Measurements from ENCODE around the gene FAM107B.
"Not testable (repeated sequence)": the region's sequence is repeated elsewhere in the genome, so short reads cannot be mapped to it uniquely, and the experiment has no call there.

Gene FAM107B

DNA sequence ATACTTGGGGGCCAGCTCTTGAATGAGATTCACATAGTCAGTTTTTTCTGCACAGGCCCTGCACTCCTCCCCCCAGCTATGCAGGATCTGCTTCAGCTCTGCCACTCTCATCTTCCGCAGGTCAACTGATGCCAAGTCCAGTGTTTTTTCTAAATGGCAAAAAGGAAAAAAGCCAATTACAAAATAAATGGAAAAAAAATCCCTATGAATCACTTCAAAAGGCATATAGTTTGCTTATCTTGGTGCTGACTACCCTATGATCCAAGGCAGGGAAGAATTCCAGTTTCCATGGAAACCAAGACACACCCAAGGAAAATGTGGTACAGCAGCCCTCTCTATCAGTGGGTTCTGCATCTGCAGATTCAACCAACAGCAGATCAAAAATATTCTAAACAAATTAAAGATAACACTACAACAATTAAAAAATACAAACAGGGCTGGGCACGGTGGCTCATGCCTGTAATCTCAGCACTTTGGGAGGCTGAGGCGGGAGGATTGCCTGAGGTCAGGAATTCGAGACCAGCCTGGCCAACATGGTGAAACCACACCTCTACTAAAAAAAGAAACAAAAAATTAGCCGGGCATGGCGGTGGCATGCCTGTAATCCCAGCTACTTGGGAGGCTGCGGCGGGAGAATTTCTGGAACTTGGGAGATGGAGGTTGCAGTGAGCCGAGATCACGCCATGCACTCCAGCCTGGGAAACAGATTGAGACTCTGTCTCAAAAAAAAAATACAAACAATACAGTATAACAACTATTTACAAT, 45.5 kb upstream of the FAM107B start:
- H3K9me3 Mint-ChIP-seq, result no peaks in the 10 kb centered on the region
- no peaks in the 10 kb centered on the region for H3K27me3 Mint-ChIP-seq (ENCODE audit: low read depth, poor library complexity)
- TF ChIP-seq, protein P1, sequence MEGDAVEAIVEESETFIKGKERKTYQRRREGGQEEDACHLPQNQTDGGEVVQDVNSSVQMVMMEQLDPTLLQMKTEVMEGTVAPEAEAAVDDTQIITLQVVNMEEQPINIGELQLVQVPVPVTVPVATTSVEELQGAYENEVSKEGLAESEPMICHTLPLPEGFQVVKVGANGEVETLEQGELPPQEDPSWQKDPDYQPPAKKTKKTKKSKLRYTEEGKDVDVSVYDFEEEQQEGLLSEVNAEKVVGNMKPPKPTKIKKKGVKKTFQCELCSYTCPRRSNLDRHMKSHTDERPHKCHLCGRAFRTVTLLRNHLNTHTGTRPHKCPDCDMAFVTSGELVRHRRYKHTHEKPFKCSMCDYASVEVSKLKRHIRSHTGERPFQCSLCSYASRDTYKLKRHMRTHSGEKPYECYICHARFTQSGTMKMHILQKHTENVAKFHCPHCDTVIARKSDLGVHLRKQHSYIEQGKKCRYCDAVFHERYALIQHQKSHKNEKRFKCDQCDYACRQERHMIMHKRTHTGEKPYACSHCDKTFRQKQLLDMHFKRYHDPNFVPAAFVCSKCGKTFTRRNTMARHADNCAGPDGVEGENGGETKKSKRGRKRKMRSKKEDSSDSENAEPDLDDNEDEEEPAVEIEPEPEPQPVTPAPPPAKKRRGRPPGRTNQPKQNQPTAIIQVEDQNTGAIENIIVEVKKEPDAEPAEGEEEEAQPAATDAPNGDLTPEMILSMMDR (IDR thresholded peaks at IDR 0.05), result no peak
- H3K36me3 Mint-ChIP-seq (ENCODE audit: low read depth), result no peaks in the 10 kb centered on the region
- H3K27ac Mint-ChIP-seq, result no peak overlapping the region
- no peak overlapping the region for H3K4me3 Mint-ChIP-seq
- DNase-seq, result no peak
- peaks cover 11% of the 10 kb centered on the region for H3K4me1 Mint-ChIP-seq

GRCh38 chr10:14816717-14817116, 42.0 kb upstream of the FAM107B start:
- not testable (repeated sequence) for H3K36me3 Mint-ChIP-seq (ENCODE audit: low read depth); H3K27me3 Mint-ChIP-seq (ENCODE audit: low read depth, poor library complexity); H3K4me3 Mint-ChIP-seq; H3K4me1 Mint-ChIP-seq; H3K9me3 Mint-ChIP-seq; H3K27ac Mint-ChIP-seq; DNase-seq

- DNase-seq, result no peak
Observed at GRCh38 chr10:14815681-14816080, 41.0 kb upstream of the FAM107B start.

DNA sequence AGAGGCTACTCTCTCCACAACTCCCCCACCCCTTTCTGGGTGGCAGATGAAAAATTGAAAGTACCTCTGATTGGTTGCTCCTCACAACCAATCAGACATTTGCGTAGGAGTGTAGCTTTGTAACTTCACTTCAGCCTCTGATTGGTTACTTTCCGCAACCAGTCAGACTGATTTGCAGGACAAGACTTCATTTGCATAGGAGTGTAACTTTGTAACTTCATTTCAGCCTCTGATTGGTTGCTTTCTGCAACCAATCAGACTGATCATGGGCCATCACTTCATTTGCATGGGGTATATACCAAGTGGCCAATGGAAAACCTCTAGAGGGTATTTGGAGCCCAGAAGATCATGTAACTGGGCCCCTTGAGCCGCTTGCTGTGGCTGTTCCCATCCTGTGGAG, 37.6 kb upstream of the FAM107B start:
- no peaks in the 10 kb centered on the region for H3K9me3 Mint-ChIP-seq
- no peaks in the 10 kb centered on the region for H3K27me3 Mint-ChIP-seq (ENCODE audit: low read depth, poor library complexity)
- H3K4me1 Mint-ChIP-seq, result no peaks in the 10 kb centered on the region
- H3K36me3 Mint-ChIP-seq (ENCODE audit: low read depth), result no peaks in the 10 kb centered on the region
- H3K27ac Mint-ChIP-seq, result no peak overlapping the region
- DNase-seq, result no peak
- TF ChIP-seq, protein P1 (IDR thresholded peaks at IDR 0.05), result no peak
- H3K4me3 Mint-ChIP-seq, result no peak overlapping the region

More at GRCh38 chr10:14815681-14816080, 41.0 kb upstream of the FAM107B start:
- H3K27me3 Mint-ChIP-seq (ENCODE audit: low read depth, poor library complexity), result no peaks in the 10 kb centered on the region
- no peaks in the 10 kb centered on the region for H3K36me3 Mint-ChIP-seq (ENCODE audit: low read depth)
- TF ChIP-seq, protein P1 (IDR thresholded peaks at IDR 0.05), result no peak
- no peaks in the 10 kb centered on the region for H3K9me3 Mint-ChIP-seq
- no peak overlapping the region for H3K4me3 Mint-ChIP-seq
- peaks cover under 1% of the 10 kb centered on the region for H3K4me1 Mint-ChIP-seq
- no peak overlapping the region for H3K27ac Mint-ChIP-seq

DNA sequence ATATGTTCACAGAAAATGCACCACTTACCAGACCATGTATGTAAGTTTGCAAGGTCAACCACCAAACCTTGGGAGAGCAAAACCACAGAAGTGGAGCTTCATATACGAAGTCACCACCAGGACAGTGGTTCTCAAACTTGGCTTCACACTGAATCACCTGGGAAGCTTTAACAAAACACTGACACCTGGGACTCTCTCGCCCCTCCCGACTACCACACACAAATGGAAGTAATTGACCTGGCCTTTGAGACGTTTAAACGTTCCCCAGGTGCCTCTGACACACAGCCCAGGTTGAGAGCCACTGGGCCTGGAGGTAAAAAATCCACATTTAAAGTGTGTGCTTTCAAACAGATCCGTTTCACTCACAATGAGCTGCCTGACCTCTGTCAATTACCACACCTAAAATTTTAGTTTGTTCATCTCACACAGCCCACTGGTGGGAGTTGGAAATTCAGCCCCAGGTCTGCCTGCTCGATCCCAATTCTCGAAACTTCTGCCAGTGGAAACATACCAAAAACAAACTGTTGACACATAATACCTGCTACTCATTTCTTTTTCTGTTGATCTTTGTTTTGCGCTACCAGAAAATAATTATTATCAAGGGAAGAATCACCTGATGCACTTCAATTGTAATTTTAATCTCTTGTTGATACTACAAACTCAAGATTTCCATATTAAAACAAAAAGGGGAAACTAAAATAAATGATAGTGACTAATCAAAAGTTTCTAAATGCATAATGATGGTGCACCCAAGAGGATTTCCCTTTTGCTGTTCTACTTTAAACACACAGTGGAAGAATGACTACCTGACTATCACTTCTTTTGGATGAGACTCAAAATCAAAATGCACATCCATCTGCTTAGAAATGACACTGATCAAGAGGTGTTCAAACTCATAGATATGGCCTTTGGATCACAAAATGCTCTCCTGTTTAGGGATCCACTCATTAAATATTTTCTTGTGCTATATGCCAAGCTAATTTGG, 36.6 kb upstream of the FAM107B start:
- H3K27ac Mint-ChIP-seq, result no peak overlapping the region

GRCh38 chr10:14806318-14806717, 31.6 kb upstream of the FAM107B start:
- DNase-seq, result no peak
- Mint-ChIP-seq H3K4me3 (no peak overlapping the region), H3K27ac (no peak overlapping the region), H3K36me3 (ENCODE audit: low read depth) (no peaks in the 10 kb centered on the region), H3K27me3 (ENCODE audit: low read depth, poor library complexity) (no peaks in the 10 kb centered on the region), H3K9me3 (peaks cover 6% of the 10 kb centered on the region), H3K4me1 (peaks cover 6% of the 10 kb centered on the region)
- TF ChIP-seq, protein P1 (IDR thresholded peaks at IDR 0.05), result no peak

More for the DNA sequence above, 36.6 kb upstream of the FAM107B start:
- Mint-ChIP-seq H3K4me1 (no peaks in the 10 kb centered on the region), H3K9me3 (no peaks in the 10 kb centered on the region), H3K36me3 (ENCODE audit: low read depth) (no peaks in the 10 kb centered on the region), H3K27me3 (ENCODE audit: low read depth, poor library complexity) (no peaks in the 10 kb centered on the region), H3K4me3 (no peak overlapping the region)
- TF ChIP-seq, protein P1 (IDR thresholded peaks at IDR 0.05), result no peak
- no peak for DNase-seq
